GM19395 (cell line): Measurements from ENCODE around the gene ADNP2.

ENCODE experiments used
- ATAC-seq: cut with Tn5 transposase; IDR thresholded peaks from one replicate; pipeline ENCODE4 v1.9.1; 2021; ENCODE audit warnings: mild to moderate bottlenecking, moderate library complexity; ENCODE audit not compliant: unreplicated experiment

Gene ADNP2

DNA sequence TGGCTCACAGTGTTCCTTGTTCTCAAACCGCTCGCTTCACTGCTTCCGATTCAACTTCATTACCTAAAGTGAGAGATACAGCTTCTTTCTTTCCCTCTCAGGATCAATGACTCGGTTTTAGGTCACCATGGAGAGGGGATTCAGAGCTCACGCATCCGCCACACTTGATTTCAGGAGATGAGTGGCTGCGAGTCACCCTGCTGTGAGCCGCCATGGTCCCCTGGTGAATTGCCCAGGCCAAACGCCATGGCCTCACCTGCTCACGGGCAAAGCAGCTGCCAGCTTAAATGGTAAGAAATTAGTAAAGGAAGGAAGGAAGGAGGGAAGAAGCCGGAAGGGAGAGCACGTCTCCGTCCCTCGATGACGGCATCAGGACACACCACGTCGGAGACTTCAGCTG, 60.5 kb downstream of the ADNP2 start:
- no peak for ATAC-seq

DNA sequence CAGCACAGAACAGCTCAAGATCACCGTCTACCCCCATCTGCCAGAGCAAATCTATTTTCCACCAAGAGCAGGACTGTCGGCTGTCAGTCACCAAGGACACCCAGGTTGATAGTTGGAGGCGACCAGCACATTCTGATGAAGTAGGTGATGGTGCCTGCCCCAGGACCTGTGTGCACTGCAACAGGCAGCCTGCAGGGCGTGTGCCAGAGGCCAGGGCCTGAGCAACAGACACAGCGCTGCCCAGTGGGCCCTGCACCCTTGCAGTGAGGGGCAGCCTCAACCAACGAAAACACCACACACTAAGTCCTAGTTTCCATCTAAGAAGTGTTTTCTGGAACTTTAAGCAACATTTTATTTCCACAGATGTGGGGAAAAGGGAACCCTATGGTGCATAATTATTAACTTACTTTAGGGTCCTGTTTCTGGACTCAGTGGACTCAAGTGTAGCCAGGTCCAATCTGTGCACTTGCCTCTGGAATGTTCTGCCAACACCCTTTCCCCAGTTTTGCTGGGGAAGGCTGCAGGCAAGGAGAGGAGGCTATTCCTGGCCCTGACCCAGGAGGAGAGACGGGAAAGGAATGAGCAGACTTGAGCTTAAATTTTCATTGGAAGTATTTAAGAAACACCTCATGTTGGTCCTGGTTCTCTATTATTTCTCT, 61.5 kb downstream of the ADNP2 start:
- ATAC-seq: no peak

DNA sequence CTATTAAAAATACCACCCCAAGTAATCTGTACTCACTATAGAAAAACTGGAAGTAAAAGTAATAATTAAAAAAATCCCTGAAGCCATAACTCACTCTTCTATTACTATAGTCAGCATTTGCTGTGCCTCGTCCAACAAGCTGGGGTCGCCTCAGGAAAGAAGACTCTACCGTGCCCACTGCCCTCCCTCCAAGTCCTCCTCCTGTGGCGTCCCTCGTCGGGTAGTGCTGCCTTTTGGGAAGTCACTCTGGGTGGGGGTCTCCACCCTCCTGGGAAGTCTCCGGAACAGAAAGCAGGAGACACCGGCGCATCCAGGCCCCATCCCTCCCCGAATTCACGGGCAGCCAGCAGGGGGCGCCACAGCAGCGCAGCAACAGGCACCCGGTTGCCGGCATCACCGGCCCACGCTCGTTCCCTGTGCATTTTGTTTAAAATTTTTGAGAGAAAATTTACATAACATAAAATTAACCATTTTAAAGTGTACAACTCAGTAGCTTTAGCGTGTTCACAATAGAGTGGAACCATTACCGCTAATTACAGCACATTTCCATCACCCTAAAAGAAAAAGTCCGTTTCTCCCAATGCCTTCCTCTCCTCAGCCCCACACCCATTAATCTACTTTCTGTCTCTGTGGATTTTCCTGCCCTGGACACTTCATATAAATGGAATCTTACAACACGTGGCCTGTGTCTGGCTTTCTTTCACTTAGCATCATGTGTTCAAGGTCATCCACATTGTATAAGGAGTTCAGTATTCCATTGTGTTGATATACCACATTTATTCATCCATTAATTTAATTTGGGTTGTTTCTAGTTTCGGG, 62.2 kb downstream of the ADNP2 start:
- no peak for ATAC-seq

DNA sequence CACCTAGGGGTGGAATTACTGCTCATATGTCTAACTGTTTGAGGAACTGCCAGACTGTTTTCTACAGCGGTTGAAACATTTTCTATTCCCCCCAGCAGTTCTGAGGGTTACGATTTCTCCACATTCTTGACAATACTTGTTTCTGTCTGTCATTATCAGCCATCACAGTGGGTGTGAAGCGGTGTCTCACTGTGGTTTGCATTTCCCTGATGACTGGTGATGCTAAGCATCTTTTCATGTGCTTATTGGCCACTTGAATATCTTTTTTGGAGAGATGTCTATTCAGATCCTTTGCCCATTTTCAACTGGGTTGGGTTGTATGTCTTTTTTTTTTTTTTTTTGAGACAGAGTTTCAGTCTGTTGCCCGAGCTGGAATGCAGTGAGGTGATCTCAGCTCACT, 63.0 kb downstream of the ADNP2 start:
- ATAC-seq: no peak

DNA sequence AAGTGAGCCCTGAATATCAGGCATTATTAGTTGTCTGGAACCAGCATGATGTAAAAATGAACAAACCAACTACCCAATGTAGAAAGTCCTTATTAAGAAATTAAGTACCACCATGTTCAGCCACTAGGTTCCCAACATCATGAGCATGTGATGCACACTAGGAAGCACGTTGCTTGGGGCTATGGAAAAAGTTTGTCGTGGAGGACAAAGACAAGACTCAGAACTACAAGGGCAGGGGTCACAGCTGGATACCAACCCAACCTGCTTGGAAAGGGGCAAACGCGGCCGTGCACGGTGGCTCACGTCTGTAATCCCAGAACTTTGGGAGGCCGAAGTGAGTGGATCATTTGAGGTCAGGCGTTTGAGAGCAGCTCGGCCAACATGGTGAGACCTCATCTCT, 64.0 kb downstream of the ADNP2 start:
- no peak for ATAC-seq

DNA sequence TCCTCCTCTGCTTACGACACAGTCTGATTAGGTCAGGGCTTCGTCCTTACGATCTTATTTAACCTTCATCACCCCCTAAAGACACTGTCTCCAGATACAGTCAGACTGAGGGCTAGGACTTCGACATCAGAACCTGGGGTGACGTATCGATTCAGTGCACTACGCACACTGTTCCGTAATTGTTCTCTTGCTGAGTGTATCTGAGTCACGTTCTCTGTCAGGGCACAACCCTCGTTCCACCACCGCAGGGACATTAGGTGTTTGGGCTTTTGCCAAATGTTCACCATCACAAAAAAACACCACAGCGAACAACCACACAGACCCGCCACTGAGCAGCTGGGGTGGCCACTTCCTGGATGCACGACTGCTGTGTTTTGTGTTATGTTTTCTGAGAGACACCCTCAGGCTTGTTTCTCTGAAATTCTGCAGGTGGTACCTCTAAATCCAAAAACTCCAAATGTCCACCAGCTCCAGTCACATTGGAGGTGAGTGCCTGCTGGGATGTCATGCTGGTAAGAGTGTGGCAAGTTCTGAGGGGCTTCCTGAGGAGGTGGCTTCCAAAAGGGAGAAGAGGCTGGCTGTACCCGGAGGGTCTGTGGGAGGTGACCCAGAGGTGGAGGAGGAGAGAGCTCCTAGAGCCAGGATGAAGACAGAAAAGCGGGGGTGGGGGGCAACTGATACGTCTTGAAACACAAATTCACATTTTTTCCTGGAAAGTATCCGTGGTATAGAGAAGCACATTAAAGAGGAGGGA, 66.6 kb downstream of the ADNP2 start:
- no peak for ATAC-seq

DNA sequence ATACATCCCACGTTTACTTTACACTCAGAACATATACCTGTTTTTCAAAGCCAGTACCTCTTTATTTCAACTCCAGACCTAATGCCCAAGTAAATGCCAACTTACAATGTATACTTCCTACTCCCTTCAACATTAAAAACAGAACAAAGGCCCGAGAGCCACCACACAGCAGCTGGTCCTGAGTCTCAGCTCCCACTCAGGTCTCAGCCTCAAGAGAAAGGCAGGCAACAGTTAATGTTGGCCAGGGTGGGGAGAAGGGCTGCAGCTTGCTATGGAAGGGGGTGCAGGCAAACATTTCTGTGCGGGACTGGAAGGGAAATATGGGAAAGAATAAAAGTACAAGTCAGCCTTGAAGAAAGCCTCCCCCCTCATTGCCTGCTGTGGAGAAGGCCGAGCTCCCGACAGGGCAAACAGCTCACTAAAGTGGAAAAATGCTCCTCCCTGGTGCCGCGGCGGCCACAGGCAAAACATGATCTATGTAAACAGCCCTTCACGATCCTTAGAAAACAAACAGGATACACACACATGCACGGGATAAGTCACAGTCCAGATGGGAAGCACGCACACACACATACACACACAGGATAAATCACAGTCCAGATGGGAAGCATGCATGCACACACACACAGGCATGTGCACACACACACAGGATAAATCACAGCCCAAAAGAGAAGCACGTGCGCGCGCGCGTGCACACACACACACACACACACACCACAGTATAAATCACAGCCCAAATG, 67.4 kb downstream of the ADNP2 start:
- no peak for ATAC-seq

DNA sequence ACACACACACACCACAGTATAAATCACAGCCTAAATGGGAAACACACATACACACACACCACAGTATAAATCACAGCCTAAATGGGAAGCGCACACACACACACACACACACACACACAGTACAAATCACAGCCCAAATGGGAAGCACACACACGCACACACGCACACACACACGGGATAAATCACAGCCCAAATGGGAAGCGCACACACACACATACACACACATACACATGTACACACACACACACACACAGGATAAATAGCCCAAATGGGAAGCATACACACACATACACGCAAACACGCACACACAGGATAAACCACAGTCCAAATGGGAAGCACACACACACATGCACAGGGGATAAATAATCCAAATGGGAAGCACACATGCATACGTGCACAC, 68.1 kb downstream of the ADNP2 start:
- ATAC-seq: no peak

DNA sequence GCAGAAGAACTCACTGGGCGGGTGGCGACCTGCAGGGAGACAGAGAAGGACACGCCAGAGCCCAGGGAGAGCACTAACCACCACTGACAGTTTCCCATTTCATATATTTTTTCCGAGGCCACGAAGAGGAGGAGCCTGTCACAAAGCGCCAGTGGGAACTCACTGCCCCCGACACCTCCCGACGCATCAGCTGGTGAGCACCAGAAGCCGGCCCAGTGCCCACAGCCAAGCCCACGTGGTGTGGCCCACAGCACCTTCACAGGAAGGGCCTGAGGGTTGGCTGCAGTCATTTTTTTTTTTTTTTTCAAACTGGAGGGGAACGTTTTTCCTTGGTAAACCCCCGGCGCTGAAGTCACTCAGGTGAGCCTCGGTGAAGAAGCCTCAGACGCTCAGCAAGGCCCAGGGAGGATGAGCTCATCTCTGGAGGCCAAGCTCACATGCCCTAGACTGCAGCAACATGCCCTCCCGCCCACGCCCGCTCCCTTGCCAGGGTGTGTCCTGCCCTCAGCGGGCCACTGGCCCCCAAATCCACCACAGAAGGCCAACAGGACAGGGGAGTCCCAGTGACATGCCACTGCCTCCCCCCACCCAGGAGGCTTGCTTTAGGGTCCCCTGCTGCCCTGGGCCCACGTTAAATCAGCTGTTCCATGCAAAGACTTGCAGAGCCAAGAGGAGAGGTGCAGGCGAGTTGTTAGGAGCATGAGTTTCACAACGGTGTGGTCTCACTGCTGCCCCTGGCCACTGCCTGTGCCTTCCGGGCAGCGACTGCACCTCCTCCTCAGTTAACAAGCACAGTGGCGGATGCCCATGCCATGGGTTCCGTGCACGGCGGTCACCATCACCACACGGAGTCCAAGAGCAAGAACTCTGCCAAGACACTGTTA, 70.1 kb downstream of the ADNP2 start:
- ATAC-seq: no peak

DNA sequence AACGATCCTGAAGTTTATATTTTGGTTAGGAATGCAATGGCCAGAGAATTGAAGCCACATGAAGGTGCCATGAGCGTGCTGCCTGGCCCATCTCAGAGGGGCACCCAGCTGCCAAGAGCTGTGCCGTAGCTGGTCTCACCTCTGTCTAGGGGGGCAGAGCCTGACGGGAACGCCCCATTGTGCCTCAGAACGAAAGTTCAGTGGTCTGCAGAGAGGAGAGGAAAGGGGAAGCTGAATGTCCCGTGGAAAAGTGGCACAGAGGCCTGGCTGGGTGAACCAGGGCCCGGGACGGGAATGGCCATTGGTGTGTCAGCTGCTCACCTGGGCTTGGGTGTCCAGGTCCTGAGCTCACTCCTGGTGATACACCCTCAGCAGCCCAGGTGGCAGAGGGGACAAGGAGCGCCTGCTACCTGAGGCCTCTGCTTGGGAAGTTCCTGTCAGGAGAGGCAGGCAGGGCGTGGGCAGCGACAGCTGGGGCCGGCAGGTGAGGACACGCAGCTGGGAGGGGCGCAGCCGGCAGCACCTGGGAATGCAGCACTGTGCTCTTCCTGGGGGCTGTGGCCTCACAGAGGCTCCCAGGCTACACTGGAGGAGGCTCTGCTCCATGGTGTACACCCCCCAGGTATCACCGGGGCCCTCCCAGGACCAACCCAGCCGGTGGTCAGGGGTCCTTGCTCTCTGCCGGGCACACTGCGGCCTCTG, 70.9 kb downstream of the ADNP2 start:
- ATAC-seq: no peak

DNA sequence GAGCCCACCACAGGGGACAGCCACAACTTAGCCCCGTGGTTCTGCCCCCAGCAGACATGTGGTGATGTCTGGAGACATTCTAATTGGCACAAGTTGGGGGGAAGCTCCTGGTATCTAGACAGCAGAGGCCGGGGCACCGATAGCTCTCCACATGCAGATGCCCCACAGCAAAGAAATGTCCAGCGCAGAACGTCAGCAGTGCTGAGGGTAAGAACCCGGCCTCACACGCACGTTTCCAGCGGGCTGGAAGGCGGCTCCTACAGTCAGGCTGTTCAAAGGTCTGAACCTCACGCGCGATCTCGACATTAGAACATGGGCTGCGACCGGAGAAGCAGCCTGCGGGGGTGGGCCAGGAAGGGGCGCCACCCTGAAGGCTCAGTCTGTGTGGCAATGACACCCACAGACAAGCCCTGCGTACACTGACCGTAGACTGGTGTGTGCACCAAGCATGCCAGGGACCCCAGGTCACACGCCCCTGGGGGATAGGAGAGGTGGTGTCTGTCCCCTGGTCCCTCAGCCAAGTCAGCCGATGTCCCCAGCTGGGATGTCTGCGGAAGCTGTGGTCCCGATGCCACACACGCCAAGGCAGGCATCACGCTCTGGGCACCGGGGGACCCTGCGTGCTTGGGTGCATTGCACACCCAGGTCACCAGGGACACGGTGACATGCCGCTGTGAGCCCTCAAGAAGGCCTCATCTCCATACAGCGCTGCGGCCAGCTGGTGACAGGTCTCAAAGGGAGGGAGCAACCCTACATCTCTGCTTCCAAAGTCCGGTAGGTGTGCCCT, 71.9 kb downstream of the ADNP2 start:
- no peak for ATAC-seq

DNA sequence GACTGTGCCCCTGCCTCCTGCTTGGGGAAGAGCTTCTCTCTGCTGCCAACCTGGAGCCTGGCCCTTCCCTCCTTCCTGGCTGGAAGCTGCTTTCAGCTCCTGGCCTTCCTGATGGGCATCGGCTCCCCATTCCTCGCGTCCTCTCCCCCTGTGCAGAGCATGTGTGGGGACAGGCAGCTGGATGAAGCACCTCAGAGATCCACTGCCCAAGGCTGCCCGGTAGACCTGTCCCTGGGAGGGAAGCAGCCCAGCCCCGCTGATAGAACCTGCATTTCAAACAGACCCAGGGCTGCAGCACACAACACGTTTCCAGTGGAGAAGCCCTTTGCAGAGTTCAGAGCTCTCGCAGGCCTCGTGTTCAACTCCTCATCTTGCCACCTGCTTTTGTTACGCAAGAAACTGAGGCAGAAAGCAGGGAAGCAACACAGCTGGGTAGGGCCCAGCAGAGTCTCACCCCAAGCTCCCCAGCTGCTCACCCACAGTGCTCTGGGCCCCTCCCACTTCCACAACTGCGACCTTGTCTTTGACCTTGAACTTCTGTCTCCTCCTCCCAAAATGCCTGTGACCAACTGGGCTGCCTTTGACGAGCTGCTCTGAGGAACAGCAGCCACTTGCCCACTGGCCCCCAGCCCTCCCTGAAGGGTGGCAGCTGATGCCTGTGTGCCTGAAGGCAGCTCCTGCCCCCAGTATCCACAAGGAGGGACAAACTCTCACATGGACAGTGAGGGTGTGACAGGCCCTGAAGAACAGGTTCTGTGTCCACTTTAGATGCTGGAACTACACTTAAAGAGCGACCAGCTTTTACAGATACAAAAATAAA, 72.8 kb downstream of the ADNP2 start:
- no peak for ATAC-seq

DNA sequence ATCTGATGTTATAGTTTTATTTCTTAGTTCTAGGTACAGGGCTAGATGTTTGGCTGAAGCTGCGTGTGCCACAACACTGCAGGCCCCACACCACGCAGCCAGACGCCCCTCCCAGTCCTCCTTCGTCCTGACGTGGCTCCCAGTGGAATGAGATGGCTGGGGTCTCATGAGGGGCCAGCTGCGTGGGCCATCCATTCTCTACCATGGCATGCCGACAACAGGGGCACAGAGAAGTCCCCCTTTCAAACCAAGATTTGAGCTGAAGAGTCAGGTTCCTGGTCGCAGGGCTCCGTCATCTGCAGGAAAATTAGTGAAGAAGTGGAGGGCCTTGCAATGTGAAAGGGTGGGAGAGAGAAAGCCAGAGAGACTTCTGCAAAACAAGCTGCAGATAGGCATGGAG, 73.8 kb downstream of the ADNP2 start:
- no peak for ATAC-seq

DNA sequence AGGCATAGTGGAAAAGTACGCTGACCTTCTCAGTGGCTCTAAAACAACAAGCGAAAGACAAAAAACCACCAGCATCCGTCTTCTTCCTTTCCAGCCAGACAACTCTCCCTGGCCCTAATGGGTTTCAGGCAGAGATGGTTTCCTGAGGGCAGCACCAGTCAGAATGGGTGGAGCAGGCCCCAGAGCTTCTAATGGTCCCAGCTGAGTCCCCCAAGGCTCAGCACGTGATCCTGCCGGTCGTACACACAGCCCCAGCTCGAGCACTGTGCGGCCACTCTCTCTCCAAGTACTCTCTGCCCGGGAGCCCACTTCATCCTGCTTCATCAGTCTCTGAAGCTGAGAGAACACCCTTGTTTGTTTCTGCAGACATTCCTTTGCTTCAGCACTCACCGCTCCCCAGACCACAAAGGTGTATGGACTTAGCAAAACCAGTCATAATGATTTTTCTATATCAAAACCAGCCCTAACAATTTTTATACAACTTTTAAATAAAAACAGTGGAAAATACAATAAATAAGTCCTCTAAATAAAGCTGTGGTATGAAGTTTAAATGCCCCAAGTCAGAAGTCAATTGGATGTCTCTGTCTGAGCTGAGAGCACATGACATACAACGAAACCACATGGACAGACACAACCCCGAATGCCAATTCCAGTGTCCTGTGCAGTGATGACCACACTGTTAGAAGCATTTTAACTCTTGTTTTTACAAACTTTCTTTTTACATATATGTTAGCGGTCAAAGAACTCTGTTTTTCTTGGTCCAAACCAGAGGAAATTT, 74.4 kb downstream of the ADNP2 start:
- no peak for ATAC-seq

DNA sequence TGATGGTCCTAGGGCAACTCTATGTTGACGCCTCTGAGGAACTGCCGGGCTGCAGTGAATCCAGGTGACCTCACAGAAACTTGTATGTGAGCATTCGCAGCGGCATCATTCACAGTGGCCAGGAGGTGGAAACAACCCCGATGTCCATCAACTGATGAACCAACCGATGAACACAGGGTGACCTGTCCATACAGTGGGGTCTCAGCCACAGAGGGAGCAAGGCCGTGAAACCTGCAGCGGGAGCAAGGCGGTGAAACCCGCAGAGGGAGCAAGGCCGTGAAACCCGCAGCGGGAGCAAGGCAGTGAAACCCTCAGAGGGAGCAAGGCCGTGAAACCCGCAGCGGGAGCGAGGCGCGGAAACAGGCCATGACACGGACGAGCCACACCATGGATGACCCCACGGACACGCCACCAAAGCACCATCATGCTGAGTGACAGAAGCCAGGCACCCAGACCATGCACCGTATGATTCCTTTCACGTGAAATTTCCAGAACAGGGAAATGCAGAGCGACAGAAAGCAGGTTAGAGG, 75.2 kb downstream of the ADNP2 start:
- no peak for ATAC-seq

DNA sequence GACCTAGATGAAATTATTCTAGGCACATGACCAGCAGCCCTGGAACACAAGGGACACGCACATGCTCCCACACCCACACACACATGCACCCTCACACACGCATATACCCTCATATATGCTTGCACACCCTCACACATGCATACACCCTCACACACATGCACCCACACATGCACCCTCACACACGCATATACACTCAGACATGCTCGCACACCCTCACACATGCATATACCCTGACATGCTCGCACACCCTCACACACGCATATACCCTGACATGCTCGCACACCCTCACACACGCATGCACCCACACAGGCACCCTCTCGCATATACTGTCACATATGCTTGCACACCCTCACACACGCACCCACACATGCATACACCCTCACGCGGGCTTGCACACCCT, 76.5 kb downstream of the ADNP2 start:
- no peak for ATAC-seq
